ENCODE measurements around the gene HOMER2. TPM values are rescaled to one million over a fixed set of nuclear protein-coding genes. Genes with fewer than 3 reads are reported as not detected.

HOMER2 gene
- total RNA-seq, 1 donor from 2014 or later = 55.1 TPM

DNA sequence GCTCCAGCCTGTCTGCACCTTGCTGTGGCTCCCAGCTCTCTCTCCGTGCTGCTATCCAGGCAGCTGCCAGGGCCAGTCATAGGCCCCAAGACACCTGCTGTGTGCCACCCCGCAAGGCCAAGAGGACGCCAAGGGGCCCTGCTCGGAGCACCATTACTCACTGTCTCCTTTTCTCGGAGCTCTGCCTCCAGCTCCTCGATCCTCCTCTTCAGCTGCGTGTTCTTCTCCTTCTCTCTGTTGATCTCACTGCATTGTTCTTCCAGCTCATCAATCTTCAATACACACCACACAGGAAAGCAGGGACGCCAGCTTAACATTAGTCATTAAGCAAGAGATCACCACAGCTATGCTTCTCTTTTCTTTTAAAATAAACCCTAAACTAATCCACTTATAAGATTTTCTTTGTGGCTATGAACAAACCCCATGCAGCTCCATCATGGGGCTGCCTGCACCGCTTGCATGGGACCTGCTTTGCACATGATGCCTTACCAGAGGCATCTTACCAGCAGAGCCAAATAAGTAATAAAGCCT is 100.5 kb downstream of the HOMER2 start:
- DNase-seq (no peak), ATAC-seq (ENCODE audit: poor library complexity) (no peak)
- intact Hi-C loops (cut with DNase I) = no loop called here

DNA sequence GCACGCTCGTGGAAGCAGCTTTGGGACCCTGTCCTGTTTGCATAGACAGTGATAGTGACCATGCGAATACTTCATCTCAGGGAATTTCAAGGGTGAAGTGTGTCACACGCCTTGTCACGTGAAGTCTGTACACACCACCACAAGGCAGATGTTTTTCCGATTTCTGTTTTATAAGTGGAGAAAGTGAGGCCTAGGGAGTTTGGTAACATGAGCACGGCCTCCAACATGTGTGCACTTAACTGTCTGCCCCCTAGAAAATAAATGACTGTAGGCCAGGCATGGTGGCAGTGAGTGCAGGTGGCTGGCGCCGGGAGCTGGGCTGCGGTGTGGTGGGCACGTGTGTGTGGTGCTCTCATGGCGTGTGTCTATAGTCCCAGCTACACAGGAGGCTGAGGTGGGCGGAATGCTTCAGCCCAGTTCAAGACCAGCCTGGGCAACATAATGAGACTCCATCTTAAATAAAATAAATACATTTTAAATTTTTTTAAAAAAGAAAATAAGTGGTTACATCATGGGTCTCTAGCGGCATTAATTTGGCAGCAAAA is 101.1 kb downstream of the HOMER2 start:
- DNase-seq = no peak
- intact Hi-C loops (cut with DNase I) = no loop called here

DNA sequence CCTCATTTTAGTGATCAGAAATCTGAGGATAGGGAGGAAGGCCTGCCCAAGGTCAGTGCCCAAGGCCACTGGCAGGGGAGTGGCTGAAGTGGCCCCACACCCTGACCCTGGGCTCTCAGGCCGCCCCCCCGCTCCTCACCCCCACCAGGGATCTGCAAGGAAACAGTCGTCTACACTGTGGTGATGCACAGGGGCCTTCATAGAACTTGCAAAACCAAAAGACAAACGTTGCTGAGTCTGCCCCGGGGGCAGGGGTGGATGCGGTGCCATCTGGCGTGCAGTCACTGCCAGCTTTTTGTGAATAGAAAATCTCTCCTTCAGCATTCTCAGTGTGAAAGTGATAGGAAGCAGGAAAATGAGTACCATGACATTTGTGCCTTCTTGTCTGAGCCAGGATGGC is 101.8 kb downstream of the HOMER2 start:
- no peak for ATAC-seq (ENCODE audit: poor library complexity)
- DNase-seq = no peak
- intact Hi-C loops (cut with DNase I) = no loop called here

More for the DNA sequence above, 101.1 kb downstream of the HOMER2 start:
- ATAC-seq (ENCODE audit: poor library complexity) = no peak

DNA sequence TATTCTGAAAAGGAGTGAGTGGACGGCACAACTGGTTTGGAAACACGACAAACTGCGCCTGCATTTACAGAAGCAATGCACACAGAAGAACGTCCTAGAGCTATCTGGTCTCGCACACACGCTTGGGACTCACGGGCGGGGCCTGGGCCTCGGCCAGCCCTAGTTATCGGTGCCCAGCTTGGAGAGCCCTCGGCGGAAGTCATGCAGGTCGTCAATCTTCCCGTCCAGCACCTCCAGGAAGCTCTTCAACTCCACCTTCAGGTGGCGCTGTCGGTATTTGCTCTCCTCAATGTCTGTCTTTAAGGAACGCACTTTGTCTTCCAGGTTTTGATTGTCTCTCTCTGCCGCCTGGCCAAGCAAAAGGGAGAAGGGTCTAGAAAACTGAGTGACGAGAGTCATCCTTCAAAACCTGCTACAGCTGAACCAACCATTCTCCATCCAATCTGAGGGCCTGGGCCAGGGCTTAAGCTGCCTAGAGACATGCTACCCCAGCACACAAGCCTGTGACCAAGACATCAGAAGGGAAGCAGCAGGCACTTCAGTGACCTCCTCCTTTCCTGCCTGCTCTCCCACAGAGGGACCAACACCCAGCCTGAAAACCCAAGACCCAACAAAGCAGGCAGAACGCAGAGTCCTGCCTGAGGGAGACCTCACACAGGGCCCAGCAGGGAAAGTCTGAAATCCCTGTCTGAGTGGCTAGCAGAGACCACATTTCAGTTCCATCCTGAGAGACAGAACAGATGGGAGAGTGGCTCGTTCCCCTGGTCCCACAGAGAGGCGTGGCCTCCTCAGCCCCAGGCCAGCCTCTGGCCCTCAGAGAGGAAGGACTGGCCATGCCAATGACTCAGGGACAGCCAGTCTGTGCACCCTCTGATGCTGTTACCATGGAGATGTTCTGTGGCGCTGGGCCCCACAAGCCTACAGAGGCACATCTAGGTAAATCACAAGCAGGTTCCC is 102.7 kb downstream of the HOMER2 start:
- intact Hi-C loops (cut with DNase I) = loop anchor here (5.0 kb wide), 1 partner anchor 152 kb away; no protein-coding TSS in a partner anchor
- peak; percentile 96 for ATAC-seq (ENCODE audit: poor library complexity)
- DNase-seq = peak; percentile 86

DNA sequence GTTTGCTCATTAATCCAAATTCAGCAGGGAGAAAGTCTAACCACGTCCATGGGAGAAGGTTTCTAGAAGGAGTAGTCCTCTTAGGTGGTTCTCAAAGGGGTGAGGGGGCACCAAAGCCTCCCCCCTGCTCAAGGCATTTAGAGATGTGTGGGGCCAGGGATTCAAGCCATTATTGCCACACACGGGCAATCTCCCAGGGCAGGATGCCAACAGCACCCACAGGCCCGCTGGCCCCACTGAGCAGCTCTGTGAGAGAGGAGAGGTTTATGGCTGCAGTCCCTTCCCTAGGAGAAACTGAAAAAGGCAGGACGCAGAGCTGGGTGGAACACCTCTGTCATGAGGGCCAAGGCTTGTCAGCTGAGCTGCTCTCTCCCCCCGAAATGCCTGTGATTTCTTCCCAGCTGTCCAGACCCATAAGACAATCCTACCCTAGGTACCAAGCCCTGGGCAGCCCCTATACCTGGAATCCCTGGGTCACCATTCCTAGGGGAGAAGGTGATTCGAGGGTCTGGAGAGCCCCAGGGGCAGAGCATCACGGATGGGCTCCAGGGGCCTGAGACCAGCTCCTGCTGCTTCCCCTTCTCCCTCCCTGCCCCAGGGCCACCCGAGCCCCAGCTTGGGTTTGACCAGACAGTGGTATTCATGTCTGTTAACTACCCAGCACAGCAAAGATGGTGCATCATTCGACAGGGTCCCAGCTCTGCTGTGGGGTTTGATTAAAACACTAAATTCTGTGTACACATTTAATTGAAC is 104.1 kb downstream of the HOMER2 start:
- no peak for ATAC-seq (ENCODE audit: poor library complexity)
- intact Hi-C loops (cut with DNase I) = loop anchor here (5.0 kb wide), 1 partner anchor 154 kb away; no protein-coding TSS in a partner anchor
- no peak for DNase-seq

DNA sequence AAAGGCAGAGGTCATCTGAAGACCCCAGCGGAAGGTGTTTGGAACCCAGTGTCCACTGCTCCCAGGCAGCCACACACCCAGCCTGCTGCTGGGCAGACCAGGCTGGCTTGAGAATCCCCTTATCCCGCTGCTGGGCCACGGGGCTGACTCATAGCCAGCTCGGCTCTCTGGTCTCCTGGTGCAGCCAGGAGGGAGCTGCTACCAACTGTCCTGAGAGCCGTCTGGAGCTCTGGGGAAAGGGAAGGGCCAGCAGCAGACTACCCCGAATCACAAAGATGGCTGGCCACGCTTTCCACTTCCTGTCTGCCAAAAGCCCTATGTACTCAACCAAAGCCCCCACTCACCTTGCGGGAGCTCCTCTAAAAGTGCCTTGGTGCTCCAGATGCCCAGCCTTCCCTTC is 104.8 kb downstream of the HOMER2 start:
- no peak for DNase-seq
- intact Hi-C loops (cut with DNase I) = loop anchor here (5.0 kb wide), 1 partner anchor 155 kb away; no protein-coding TSS in a partner anchor
- no peak for ATAC-seq (ENCODE audit: poor library complexity)

DNA sequence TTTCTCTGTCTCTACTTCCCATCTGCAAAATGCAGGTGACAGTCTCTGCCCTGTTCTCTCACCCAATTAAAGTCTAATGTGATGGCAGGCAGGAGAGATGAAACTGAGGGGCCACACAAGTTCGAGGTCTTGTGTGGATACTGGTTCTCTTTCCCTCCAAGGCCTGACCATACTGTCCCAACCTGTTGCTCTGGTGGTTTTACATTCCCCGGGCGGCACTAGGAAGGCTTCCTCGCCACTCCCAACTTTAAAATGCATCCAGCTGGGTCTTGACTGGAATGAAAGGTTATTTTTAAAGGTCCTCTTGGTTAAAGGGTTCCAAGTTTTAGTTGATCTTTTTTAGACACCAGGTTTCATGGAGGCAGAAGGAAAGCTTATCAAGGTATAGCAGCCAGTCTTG is 105.9 kb downstream of the HOMER2 start:
- no peak for ATAC-seq (ENCODE audit: poor library complexity)
- intact Hi-C loops (cut with DNase I) = loop anchor here (5.0 kb wide), 1 partner anchor 156 kb away; no protein-coding TSS in a partner anchor
- no peak for DNase-seq

DNA sequence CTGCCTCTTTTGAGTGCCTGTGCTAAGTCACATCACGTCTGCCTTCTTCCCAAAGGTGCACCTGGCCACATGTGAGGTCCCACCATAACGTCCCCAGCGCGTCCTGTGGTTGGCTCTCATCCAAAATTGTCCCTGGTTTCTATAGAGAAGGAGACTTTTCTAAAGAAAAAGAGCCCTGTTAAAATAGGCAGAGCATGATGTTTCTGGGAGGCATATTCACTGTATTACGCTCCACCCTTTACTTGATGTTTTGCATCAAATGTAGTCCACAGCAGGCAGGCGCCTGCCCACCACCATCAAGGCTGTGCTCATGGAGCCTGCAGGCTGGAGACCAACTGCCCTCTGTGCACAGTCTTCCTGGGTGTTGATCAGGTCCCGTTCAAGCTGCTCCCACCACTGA is 106.8 kb downstream of the HOMER2 start:
- DNase-seq (no peak), ATAC-seq (ENCODE audit: poor library complexity) (no peak)
- intact Hi-C loops (cut with DNase I) = loop anchor here (5.0 kb wide), 1 partner anchor 157 kb away; no protein-coding TSS in a partner anchor

DNA sequence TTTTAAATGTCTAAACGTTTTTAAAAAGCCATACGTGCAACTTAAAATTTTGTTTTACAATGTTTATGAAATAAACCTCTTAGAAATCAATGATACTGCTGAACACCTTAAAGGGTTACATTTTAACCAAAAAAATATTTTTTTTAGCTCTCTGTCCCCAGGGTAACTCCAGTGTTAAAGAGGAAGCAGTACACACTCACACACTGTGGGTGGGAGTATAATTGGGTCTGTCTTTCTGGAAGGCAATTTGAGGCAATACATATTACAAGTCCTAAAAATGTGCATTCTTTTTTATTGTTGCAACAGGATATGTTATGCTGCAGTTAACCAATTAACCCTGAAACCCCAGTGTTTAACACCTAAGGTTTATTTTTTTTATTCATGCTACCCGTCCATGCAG is 109.0 kb downstream of the HOMER2 start:
- intact Hi-C loops (cut with DNase I) = no loop called here
- DNase-seq (no peak), ATAC-seq (ENCODE audit: poor library complexity) (no peak)

DNA sequence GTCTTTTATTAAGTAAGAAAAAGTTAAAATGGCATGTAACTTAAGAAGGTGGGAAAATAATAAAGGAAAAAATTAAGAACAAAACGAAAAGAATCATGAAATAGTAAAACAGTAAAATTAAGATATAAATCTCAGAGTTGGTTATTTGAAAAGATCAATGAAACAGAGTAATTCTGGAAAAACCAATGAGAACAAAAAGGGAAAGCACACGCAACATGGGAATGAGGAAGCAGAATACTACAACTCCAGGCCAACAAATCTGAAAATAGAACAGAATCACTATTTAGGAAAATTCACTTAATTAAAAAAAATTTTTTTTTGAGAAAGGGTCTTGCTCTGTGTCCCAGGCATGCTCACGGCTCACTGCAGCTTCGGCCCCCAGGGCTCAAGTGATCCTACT is 112.4 kb downstream of the HOMER2 start:
- DNase-seq (no peak), ATAC-seq (ENCODE audit: poor library complexity) (no peak)
- intact Hi-C loops (cut with DNase I) = no loop called here

DNA sequence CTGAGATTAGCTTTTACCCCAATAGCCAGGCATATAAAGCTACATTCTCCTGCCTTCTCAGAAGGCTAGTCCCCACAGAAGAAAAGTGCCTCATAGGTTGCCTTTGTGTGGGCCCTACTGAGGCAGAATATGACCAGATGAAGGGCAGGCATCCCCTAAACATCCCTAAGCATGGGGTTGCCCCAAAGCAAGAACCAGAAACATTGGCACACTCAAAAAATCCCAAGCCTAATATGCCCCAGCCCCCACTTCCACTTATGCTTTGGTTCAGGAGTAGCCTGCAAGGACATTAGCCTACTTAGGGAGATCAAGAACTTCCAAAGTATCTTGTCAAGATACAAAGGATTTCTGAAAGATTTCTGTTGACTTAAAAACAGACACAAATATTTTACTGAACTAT is 113.4 kb downstream of the HOMER2 start:
- DNase-seq (no peak), ATAC-seq (ENCODE audit: poor library complexity) (no peak)
- intact Hi-C loops (cut with DNase I) = no loop called here

DNA sequence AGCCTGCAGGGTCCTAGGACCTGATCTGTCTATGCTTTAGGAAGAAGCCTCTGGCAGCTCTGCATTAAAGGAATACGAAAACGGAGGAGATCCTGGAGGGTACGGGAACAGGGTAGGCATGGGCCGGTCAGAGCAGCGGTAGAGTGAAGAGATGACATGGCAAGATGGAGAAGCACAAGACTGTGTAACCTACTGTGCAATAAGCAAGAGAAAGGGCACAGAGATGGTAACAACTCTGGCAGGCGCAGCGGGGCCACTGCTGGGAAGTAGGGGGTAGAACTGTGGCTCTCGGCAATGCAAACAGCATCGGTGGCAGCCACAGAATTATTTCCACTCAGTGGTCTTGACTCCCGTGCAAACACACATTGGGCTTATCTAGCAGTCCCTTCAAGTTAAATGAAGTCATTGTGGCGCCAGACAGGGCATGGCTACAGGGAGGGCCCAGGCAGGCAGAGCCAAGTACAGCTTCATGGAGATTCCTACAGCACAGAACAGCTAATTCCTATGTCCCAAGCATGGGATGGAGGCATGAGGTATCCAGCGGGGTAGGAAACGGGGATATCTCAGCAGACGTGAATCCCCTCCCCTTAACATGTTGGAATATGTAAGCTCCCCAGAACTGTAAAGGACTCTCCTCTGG is 114.3 kb downstream of the HOMER2 start:
- DNase-seq (no peak), ATAC-seq (ENCODE audit: poor library complexity) (no peak)
- intact Hi-C loops (cut with DNase I) = no loop called here

DNA sequence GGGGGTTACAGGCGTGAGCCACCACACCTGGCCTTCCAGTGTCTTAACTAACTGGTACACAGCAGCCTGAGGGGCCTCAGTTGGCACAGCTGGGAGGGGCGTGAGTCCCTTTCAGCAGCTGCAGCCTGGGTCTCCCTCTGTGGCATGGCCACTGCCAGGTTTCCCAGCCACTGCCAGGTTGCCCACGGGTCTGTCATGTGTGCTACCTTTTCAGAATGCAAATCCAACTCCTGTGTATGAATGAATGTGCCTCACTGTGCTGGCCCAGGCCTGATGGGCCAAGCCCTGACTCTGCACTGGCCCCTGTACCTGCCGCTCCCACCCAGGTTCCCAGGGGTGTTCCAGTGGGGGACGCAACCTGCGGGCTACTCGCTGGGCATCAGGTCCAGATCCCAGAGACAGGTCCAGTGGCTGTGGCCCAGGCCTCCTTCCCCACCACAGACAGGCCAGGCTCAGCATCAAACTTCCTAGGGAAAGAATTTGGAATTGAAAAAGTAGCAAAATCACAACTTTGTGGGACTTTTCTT is 117.1 kb downstream of the HOMER2 start:
- ATAC-seq (ENCODE audit: poor library complexity) = no peak
- intact Hi-C loops (cut with DNase I) = no loop called here
- no peak for DNase-seq

DNA sequence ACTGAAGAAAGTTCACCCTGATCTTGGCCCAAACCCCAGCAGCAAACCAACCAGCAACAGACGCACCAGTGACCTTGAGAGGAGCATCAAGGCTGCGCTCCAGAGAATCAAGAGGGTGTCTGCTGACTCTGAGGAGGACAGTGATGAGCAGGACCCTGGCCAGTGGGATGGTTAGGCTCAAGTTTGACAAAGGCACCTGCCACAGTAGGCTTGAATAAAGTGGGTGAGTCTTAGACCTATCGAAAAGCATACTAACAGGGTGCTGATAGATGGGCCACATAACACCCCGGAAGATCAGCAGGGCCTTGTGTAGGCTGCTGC is 119.2 kb downstream of the HOMER2 start:
- intact Hi-C loops (cut with DNase I) = no loop called here
- DNase-seq (no peak), ATAC-seq (ENCODE audit: poor library complexity) (peak; percentile 14)

DNA sequence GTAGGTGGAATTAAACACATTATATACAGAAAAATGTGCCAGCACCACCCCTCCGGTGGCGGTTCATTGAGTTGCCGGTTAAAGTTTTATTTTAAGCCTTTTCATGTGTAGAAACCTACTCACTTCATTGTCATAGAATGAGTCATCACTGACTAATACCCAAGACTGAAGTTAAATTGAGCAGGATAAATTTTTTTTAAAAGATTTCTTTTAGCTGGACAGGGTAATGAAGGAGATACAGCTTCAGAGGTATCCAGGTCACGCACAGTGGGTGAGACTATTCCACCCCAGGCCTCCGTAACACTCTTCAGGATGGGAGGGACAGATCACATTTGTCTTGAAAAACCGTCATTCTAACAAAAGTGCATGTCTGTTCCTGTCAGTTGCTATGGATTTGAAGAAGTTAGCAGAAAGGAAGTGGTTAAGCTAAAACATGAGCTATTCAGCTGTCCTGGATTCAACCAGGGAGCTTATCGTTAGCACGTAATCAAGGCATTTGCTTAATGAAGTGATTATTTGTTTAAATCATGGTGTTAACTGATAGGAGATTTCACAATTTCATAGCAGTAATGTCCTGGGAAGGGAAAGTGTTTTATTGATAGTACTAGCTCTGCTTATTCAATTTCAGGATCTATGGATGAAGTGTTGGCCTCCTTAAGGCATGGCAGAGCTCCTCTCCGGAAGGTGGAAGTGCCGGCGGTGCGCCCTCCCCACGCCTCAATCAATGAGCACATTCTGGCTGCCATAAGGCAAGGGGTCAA is 119.7 kb downstream of the HOMER2 start:
- intact Hi-C loops (cut with DNase I) = no loop called here
- DNase-seq (no peak), ATAC-seq (ENCODE audit: poor library complexity) (peak; percentile 37)

DNA sequence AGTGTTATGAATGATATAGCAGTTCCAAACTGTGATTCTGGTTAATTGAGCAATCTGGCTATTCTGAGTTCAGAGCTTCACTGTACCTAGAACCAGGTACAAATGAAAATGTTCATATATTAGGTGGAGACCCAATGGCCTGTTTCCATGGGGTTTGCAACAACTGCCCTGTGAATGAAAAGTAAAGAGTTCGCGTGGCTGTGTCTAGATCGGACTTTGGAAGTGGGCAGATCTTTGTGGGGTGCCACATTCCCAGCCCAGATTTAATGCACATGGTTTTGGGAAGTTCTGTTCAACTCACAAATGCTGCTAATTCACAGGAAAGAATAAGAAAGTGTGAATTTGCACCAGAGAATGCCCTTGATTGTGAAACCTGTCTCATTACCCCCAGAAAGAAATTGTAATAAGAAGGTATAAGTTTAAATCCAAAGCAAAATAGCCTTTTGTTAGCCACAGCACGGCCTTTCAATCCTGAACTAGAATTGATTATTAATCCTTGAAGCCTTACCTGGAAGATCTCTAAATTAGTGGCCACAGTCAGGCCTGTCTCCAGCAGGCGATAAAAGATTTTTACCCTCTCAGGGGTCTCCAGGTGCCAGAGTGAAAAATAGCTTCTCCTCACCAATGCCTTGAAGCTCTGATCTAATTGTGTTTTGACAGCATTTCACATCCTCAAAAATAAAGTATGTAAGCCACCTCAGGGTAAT is 120.5 kb downstream of the HOMER2 start:
- intact Hi-C loops (cut with DNase I) = no loop called here
- no peak for ATAC-seq (ENCODE audit: poor library complexity)
- no peak for DNase-seq

DNA sequence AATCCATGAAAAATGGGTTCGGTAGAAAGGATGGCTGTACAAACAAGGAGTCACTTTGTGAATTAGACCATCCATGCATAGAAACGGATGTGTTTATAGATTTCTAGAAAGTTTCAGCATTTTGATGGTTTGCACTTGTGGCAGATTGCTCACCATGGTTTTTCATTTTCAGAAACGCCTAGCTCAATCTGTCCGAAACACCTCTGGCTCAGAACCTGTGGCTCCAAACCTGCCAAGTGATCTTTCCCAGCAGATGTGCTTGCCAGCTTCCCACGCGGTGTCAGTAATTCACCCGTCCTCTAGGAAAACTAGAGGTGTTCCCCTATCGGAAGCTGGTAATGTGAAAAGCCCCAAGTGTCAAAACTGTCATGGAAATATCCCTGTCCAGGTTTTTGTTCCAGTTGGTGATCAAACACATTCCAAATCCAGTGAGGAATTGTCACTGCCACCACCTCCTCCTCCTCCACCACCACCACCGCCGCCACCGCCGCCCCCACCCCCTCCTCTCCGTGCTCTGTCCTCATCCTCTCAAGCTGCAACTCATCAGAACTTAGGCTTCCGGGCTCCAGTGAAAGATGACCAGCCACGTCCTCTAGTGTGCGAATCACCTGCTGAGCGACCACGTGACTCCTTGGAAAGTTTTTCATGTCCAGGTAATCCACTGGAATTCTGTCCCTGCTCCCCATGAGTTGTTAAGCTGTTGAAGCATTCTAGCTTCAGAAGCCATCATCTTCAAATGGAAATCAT is 121.9 kb downstream of the HOMER2 start:
- DNase-seq (no peak), ATAC-seq (ENCODE audit: poor library complexity) (no peak)
- intact Hi-C loops (cut with DNase I) = no loop called here

Measured in Right ventricle myocardium superior (tissue), 1 donor.